SIG-M5 treated with dmso at 0.1 percent for 504 hours (cell line): ENCODE results near the gene MMP20.
A peak's percentile ranks its signal among the peaks of the same experiment; 100 is the strongest.
"Not testable (repeated sequence)": the region's sequence is repeated elsewhere in the genome, so short reads cannot be mapped to it uniquely, and the experiment has no call there.

Source experiments
- DNase-seq: peaks from one replicate; lab custom pipeline; 2025; ENCODE audit not compliant: unreplicated experiment; lab: John Stamatoyannopoulos, UW

The MMP20 gene

DNA sequence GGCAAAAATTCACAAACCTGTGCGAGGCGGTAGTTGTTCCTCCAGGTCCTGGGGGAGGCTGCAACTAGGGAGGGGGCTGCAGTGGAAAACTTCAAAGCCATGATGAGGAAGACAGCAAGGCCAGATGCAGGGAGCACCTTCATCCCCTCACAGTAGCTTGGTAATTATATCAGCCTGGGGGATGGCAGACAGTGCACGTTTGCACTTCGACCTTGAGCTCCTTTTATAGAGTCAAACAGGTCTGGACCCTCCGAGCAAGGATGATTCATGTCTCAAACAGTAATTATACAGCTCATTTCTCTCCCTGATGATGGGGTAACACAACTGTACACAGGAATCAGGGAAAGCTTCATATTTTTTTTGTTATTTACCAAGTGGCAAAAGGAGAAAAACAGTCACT lies at the start of gene MMP20:
TSS of gene MMP20 (minus strand) at position 156 of the 400 bp plus-strand sequence. CDS start at position 143, 13 bp downstream.
- DNase-seq, result no peak

- DNase-seq, result no peak
Observed at GRCh38 chr11:102669664-102670063, 44.5 kb upstream of the MMP20 start.

GRCh38 chr11:102666331-102666957 lies 41.3 kb upstream of the MMP20 start:
- DNase-seq, result peak; percentile 16

DNA sequence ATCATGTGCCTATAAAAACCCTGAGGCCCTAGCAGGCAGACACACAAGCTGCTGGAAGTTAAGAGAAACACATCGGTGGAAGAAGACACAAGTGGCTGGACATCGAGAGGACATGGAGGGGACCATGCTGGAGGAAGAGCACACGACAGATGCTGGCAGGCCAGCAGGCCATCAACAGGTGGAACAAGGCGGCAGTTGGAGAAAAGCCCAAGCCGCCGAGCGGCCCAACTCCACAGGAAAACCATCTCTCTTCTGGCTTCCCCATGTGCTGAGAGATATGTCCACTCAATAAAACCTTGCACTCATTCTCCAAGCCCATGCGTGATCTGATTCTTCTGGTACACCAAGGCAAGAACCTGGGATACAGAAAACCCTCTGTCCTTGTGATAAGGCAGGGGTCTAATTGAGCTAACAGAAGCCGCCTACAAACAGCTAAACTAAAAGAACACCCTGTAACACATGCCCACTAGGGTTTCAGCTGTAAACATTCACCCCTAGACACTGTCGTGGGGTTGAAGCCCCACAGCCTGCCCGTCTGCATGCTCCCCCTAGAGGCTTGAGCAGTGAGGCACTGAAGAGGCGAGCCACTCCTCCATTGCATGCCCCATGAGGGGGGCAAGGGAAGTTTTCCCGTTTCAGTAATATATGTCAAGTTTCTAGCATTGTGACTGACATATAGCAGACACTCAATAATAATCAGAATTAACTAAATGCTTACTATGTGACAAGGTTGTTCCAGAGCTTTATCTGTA lies 39.0 kb upstream of the MMP20 start:
- DNase-seq, result peak; percentile 20

DNA sequence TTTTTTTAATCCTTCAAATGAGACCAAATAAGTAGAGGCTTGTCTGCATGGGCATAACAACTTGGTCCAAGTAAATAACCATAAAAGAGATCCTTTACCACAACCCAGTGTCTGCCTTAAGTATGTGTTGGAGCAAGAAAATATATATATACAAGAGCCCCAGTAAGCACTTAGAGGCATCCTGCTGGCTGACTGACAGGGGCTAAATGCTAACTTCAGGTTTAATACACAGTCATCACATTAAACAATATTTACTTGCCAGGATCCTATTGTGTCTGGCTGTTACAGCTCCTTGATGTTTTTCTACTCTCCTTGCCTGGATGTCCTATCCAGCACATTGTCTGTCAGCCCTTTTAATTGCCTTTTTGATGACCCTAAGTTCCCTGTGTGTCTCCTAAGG lies 37.5 kb upstream of the MMP20 start:
- DNase-seq, result no peak

DNA sequence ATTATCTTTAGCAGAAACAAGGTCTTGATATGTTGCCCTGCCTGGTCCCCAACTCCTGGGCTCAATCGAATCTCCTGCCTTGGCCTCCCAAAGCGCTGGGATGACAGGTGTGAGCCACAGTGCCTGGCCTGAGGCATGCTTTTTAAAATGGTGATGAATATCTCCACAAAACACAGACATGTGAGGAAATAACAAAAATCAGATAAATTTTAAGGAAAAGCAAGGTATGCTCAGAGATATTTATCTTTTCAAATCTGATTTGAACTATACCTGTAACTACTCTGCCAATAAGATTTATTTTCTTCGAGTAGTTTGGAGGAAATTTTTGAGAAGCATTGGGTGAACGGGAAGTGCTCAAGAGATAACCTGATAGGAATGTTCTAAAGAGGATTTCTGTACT lies 35.9 kb upstream of the MMP20 start:
- DNase-seq, result no peak

DNA sequence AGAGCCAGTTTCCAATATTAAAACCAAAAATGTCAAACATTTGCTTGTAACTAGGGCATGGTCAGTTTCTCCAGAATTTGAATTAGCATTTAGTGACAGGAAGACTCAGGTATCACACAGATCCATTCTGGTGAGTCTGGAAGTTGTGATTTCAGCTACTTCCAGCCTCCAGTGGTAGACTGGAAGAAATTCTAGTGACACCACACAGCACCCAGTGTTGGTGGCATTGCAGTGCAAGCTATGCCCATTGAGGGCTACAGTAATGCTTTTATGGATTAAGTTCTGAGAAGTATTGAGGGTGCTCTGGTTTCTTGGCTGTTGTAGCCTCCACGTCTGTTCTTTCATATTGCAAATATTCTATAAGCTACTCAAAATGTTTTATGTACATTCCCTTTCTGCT lies 31.4 kb upstream of the MMP20 start:
- no peak for DNase-seq

DNA sequence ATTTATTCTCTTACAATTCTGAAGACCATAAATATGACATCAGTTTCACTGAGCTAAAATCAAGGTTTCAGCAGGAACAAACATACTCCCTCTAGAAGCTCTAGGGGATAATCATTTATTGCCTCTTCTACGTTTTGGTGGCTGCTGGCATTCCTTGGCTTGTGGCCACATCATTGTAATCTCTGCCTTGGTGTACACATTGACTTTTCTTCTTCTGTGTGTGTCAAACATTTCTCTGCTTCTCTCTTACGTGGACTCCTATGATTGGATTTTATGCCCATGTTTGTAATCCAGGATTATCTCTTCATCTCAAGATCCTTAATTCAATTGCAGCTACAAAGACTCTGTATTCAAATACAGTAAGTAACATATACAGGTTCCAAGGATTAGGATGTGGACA lies 30.4 kb upstream of the MMP20 start:
- DNase-seq, result no peak

DNA sequence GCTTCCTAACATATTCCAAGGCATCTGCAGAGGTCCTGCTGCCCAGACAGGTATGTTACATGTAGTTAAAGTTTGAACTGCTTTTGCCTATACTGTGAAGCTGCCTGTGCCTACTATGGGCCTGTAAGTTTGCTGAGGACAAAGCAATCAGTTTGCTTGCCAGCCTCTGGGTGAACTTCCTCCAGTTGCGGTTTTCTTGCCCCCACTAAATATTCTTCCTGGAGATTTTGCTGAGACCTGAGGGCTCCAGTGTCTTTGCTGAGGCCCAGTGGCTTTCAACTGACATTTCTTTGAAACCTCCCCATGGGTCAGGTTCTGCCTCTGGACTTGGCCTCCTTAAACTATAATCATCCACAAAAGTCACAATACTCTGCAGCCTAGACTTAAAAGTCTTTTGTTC lies 29.6 kb upstream of the MMP20 start:
- no peak for DNase-seq

GRCh38 chr11:102653744-102654291 lies 28.7 kb upstream of the MMP20 start:
- no peak for DNase-seq

- DNase-seq, result no peak
Observed at GRCh38 chr11:102647430-102647829, 22.3 kb upstream of the MMP20 start.

DNA sequence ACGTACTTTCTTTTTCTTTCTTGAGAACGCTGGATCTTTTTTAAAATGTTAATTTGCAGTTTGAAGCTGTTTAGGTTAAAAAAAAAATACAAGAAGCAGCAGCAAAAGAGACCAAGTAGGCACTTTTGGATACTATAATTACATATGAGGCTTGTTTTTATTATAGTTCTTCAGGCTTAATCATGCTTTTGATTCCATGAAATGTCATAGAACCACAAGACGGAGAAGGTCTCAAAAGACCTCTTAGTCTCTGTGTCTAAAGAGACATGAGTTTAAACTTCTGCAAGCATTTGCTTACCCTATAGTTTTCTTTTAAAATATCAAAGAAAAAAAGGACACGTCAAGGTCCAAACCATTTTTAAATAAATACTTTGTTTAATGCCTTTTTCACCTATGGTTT lies 18.8 kb upstream of the MMP20 start:
- DNase-seq, result no peak

DNA sequence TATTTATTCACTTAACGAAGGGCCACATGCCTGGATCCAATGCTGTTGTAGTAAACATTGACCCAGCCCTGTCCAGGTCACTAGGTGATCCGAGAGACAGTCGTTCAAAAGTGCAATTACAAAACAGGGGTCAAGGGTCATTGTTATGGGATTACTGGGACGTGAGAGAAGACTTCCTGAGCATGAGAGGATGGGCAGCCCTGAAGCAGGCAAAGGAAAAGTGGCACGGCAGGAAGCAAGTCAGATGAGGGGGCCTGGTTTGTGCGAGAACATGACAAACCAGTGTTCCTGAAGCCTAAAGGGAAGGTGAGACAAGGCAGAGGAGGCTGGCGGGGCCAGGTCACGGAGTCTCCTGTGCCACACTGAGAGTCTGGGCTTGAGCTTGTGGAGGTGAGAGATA lies 15.8 kb upstream of the MMP20 start:
- no peak for DNase-seq

DNA sequence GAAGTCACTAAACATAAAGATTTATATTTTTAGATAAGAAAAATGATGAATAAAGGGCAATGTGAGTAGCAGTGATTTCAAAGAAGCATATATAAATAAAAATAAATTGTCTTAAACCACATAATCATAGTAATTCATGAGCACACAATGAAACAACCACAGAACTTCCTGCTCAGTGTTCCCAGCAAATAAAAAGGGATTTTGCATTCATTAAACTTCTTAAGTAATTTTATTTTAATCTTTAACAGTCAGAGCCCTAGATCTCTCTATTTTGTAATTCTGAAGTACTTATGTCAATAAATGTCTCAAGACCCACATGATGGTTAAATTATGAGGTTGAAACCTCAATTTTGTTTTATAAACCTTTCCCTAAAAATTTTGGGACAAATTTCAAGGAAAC lies 14.5 kb upstream of the MMP20 start:
- DNase-seq, result no peak

DNA sequence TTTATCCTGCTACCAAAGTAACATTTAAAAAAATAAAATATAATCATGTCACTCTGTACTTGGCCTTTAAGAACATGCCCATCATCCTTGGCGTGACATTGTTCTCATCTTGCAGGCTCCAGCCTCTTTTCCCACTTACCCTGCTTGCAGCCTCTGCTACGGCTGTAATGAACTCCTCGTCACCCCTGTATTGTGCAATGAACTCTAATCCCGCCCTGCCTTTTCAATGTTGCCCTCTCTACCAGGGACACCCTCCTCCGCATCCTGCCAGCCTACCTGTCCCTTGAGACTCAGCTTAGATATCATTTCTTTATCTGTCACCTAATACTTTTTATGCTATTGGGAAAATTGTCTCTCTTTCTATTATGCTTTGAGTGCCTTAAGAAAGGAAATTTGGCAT lies 12.6 kb upstream of the MMP20 start:
- peak; percentile 34 for DNase-seq

GRCh38 chr11:102633385-102634026 lies 8.4 kb upstream of the MMP20 start:
- DNase-seq, result no peak

- DNase-seq, result no peak
Observed at GRCh38 chr11:102632026-102632425, 6.9 kb upstream of the MMP20 start.

DNA sequence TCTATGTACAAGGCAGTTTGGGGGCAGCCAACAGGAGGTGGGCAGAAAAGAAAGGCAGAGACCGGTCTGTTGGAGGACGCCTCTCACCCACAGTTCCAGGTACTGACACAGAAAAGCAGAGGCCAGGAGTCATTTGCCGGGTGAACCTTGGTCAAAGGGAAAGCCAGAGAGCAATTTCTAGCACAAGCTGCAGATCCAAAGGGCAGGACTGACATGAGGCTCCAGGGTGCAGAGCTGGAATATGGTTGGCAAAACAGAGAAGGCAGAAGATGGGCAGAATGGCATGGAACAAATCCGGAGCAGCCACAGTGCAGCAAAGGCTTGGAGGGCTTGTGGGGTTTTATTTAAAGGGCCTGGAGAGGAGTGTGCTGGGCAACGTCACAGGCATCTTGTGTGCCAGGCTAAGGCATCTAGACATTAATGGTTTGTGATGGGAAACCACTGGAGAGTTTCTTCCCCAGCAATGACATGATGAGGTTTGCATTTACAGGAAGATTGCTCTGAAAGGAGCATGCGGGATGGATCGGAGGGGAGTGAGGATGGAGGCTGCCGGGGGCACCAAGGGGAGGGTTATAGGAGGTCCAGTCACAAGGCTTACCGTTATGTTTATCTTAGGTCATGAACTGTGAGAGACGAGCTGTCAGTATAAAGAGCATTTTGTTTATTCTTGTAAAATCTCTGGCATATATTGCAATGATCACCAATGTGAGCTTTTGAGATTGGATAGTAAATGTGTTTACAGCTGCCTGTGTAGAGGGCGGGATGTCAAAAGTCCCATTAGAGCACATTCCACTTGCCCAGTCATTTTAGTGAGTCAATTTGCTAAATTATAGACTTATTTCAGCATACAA lies 5.7 kb upstream of the MMP20 start:
- DNase-seq, result no peak

DNA sequence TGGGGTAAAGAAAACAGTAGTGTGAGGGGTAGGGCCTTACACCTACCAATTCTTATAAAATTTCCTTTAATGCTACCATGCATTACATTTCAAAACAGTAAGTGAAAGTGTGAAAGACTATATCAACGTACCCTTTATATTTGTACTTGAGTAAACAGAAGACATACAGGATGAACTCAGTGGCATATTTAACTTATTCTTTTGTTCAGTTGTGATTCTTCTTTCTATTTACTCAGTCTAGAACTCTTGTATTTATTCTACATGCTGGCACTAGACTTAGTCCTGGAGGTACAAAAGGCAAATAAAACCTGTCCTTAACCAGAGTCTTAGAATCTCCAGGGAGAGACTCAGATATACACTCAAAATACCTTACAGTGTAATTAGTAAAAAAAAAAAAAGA lies 4.8 kb upstream of the MMP20 start:
- DNase-seq, result not testable (repeated sequence)

- no peak for DNase-seq
Observed at GRCh38 chr11:102626676-102627075, 1.5 kb upstream of the MMP20 start.

DNA sequence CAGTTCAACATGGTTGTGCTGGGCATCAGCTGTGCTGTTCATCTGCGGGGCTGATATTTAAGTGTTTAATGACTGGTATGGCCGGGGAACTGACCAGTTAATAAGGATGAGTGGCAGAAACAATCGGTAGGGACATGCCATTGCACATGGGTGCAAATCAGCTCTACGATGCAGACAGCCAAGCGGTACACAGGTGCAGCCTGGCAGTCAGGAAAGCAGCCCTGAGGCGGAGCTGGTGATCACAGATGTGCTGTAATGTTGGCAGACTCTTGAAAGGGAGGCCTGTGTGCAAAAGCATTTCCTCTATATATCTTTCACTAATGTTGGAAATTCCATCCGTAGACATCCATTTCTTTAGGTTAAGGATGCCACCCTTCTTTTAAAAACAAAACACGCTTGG lies 1.1 kb downstream of the MMP20 start:
- DNase-seq, result no peak
